GM12878 (cell line): ENCODE results near the gene FGFR2. TPM values are rescaled to one million over a fixed set of nuclear protein-coding genes. Genes with fewer than 3 reads are reported as not detected.

Experiments used
- ATAC-seq: fragments of 200-7000 bp; cut with Tn5 transposase; 3 replicates; pipeline ENCODE4 v1.9.1; 2020; ENCODE audit warnings: mild to moderate bottlenecking, moderate library complexity
- BruUV-seq: library from RNA; stranded (reverse); fragments of 400-500 nt; replicated peaks from 2 replicates; lab custom pipeline; 2021; lab: Mats Ljungman, UMichigan
- CTCF ChIA-PET: fragments of 300-600 bp; sonication (Branson Sonifier 250); formaldehyde crosslinking; extraction: SDS; loops from one replicate; lab custom pipeline; 2021; ENCODE audit warnings: inconsistent platforms; lab: Yijun Ruan, JAX
- POLR2A ChIA-PET: fragments of 350-600 bp; formaldehyde crosslinking; extraction: SDS; loops from one replicate; lab custom pipeline; 2021; ENCODE audit warnings: inconsistent platforms; lab: Charles Lee
- RAD21 ChIA-PET: fragments of 300-600 bp; sonication (Branson Sonifier 250); formaldehyde crosslinking; loops from one replicate; lab custom pipeline; 2023; ENCODE audit warnings: antibody characterized with exemption; ENCODE audit not compliant: unreplicated experiment; lab: Charles Lee
- SMC1A ChIA-PET: fragments of 300-600 bp; sonication (Branson Sonifier 250); formaldehyde crosslinking; loops from one replicate; lab custom pipeline; 2023; ENCODE audit not compliant: unreplicated experiment, uncharacterized antibody; lab: Charles Lee
- DNase-seq: peaks from one replicate; pipeline ENCODE4 v3.0.0-alpha.2; 2011; ENCODE audit warnings: low read depth, low spot score
- FAIRE-seq: peaks from 3 replicates; lab custom pipeline; 2011; peaks lifted over from hg19 to GRCh38; lab: Jason Lieb, UNC
- H2AFZ ChIP-seq: 2 replicates; pipeline ENCODE4 v1.6.0; 2011; ENCODE audit warnings: low read depth, low read length, control low read depth; ENCODE audit not compliant: control insufficient read depth
- H3K27ac ChIP-seq: 2 replicates; pipeline ENCODE4 v1.5.1; 2011; ENCODE audit warnings: control low read depth; ENCODE audit not compliant: control insufficient read depth, insufficient read depth
- H3K27me3 ChIP-seq, 2 experiments: replicated peaks in 1 of 2; 2 replicates each; pipeline versions ENCODE4 v1.6.0 to v1.6.1; 2011; ENCODE audit warnings: low read length in 1 of 2; ENCODE audit not compliant: control insufficient read depth in 2 of 2, insufficient read depth in 2 of 2
- H3K36me3 ChIP-seq, 2 experiments: 2 replicates each; pipeline ENCODE4 v1.5.1; 2011; ENCODE audit warnings: low read length in 1 of 2; ENCODE audit not compliant: control insufficient read depth in 2 of 2, insufficient read depth in 2 of 2
- H3K4me1 ChIP-seq: 2 replicates; pipeline ENCODE4 v1.6.1; 2011; ENCODE audit warnings: mild to moderate bottlenecking, low read length, moderate library complexity, mixed read lengths; ENCODE audit not compliant: control insufficient read depth, insufficient read depth
- H3K4me2 ChIP-seq: 2 replicates; pipeline ENCODE4 v1.6.0; 2011; ENCODE audit warnings: control low read depth; ENCODE audit not compliant: control insufficient read depth, insufficient read depth
- H3K4me3 ChIP-seq: fragments of 200-600 bp; sonication (generic); 2 replicates; pipeline ENCODE4 v1.5.1; 2016
- H3K79me2 ChIP-seq: 2 replicates; pipeline ENCODE4 v1.6.0; 2011; ENCODE audit warnings: low read length; ENCODE audit not compliant: control insufficient read depth, insufficient read depth
- H3K9ac ChIP-seq: 2 replicates; pipeline ENCODE4 v1.8.0; 2011; ENCODE audit warnings: low read length, control low read depth, mixed read lengths; ENCODE audit not compliant: control insufficient read depth, insufficient read depth
- H3K9me3 ChIP-seq: replicated peaks from 3 replicates; pipeline ENCODE4 v1.5.1; 2011; ENCODE audit warnings: mild to moderate bottlenecking, low read length; ENCODE audit not compliant: control insufficient read depth, insufficient read depth
- H4K20me1 ChIP-seq: 2 replicates; pipeline ENCODE4 v1.6.0; 2011; ENCODE audit not compliant: control insufficient read depth, insufficient read depth
- BCLAF1 ChIP-seq: fragments of 450-650 bp; IDR thresholded peaks from 2 replicates; pipeline ENCODE4 v1.6.1; 2017; ENCODE audit warnings: antibody characterized with exemption, mild to moderate bottlenecking, moderate library complexity
- CBFB ChIP-seq: IDR thresholded peaks from 2 replicates; pipeline ENCODE4 v1.6.1; 2016; ENCODE audit warnings: antibody characterized with exemption, low read depth
- CEBPZ ChIP-seq: fragments of 150-350 bp; IDR thresholded peaks from 2 replicates; pipeline ENCODE4 v1.6.1; 2016; ENCODE audit warnings: low read depth, low read length
- CHD1 ChIP-seq: IDR thresholded peaks from 2 replicates; pipeline ENCODE4 v1.6.1; 2012; ENCODE audit warnings: low read depth, low read length, improper control_type of control experiment
- E2F4 ChIP-seq: IDR thresholded peaks from 2 replicates; pipeline ENCODE4 v1.6.1; 2012; ENCODE audit warnings: low read depth, low read length, improper control_type of control experiment
- E2F8 ChIP-seq: fragments of 450-650 bp; IDR thresholded peaks from 2 replicates; pipeline ENCODE4 v1.6.1; 2018; ENCODE audit warnings: mild to moderate bottlenecking, low read depth, moderate library complexity; ENCODE audit not compliant: partially characterized antibody
- IKZF1 ChIP-seq: fragments of 450-650 bp; conservative IDR thresholded peaks from 2 replicates; pipeline ENCODE4 v1.6.1; 2017; ENCODE audit warnings: antibody characterized with exemption, mild to moderate bottlenecking
- MAX ChIP-seq: IDR thresholded peaks from 2 replicates; pipeline ENCODE4 v1.6.1; 2012; ENCODE audit warnings: low read depth, low read length, improper control_type of control experiment
- NBN ChIP-seq: fragments of 450-650 bp; IDR thresholded peaks from 2 replicates; pipeline ENCODE4 v1.6.1; 2016
- NR2C1 ChIP-seq: fragments of 450-650 bp; IDR thresholded peaks from 2 replicates; pipeline ENCODE4 v1.6.1; 2017; ENCODE audit warnings: antibody characterized with exemption, mild to moderate bottlenecking, moderate library complexity
- SMAD1 ChIP-seq: fragments of 450-650 bp; IDR thresholded peaks from 2 replicates; pipeline ENCODE4 v1.6.1; 2018; ENCODE audit warnings: mild to moderate bottlenecking, low read depth; ENCODE audit not compliant: partially characterized antibody
- SMC3 ChIP-seq: IDR thresholded peaks from 2 replicates; pipeline ENCODE4 v1.6.1; 2011; ENCODE audit warnings: low read length, improper control_type of control experiment, borderline replicate concordance
- SUPT20H ChIP-seq: IDR thresholded peaks from 2 replicates; pipeline ENCODE4 v1.6.1; 2011; ENCODE audit warnings: low read depth, mild to moderate bottlenecking, low read length, moderate library complexity, borderline replicate concordance; ENCODE audit not compliant: control insufficient read depth
- TBL1XR1 ChIP-seq: IDR thresholded peaks from 2 replicates; pipeline ENCODE4 v1.6.1; 2012; ENCODE audit warnings: low read depth, low read length, improper control_type of control experiment
- WGBS: methylation state at CpG from one replicate; pipeline ENCODE4 v1.1.6; 2016; ENCODE audit warnings: low lambda C conversion rate; ENCODE audit not compliant: insufficient replicate concordance, insufficient coverage; ENCODE audit errors: missing lambda C conversion rate; 5-methylcytosine and 5-hydroxymethylcytosine counted together
- in situ Hi-C: fragments of 300-500 bp; cut with MboI; formaldehyde crosslinking; loops from 9 replicates; pipeline ENCODE4 v1.14.3; 2018; ENCODE audit warnings: mixed read lengths
- intact Hi-C: fragments of 100-400 bp; cut with micrococcal nuclease; formaldehyde crosslinking; loops from one replicate; pipeline ENCODE4 v1.14.2; 2022; ENCODE audit not compliant: unreplicated experiment
- polyA plus RNA-seq, 11 experiments: library from polyadenylated mRNA; depleted of rRNA in 4 of 11; unstranded in 6 of 11; stranded (reverse) in 5 of 11; fragments of >200 nt; fragmentation: Nextera tagmentation in 4 of 11; fragmentation: Illumina TruSeq in 1 of 11; extraction: Ambion mirVana in 4 of 11; extraction: Trizol in 1 of 11; gene quantifications; 1 replicate in 1 of 11; 2 replicates in 10 of 11; pipeline versions ENCODE4 v1.2.1 to v1.2.3, GENCODE V29; 2011 to 2016; ENCODE audit warnings: inconsistent platforms in 2 of 11, missing spikeins in 2 of 11, low read depth in 1 of 11
- total RNA-seq, 4 experiments: library from RNA; depleted of rRNA in 3 of 4; stranded (reverse); fragments of >200 nt in 3 of 4; fragmentation: Illumina TruSeq in 1 of 4; extraction: Trizol in 1 of 4; gene quantifications; 2 replicates each; pipeline versions ENCODE4 v1.2.1 to v1.2.3, GENCODE V29; 2013 to 2021

Gene FGFR2
- total and polyA plus RNA-seq, 10 of the 15 experiments (the other 5 are each of a cell fraction or from before 2014, with no cell fraction given): 0.04 to 0.15 TPM; not detected in 8

GRCh38 chr10:121574519-121575166 lies 23.6 kb downstream of the FGFR2 start:
- BruUV-seq: no TSS peak
- Histone ChIP-seq H4K20me1 (no peaks in the 10 kb centered on the region), H3K9ac (no peak overlapping the region), H3K9me3 (no peaks in the 10 kb centered on the region), H3K27ac (no peak overlapping the region), H3K4me1 (no peaks in the 10 kb centered on the region), H3K36me3 (no peaks in the 10 kb centered on the region), H3K27me3 (no peaks in the 10 kb centered on the region), H3K4me2 (no peak overlapping the region), H3K4me3 (no peak overlapping the region), H3K79me2 (no peaks in the 10 kb centered on the region), H2AFZ (no peak overlapping the region)
- POLR2A ChIA-PET: no interaction called here
- in situ Hi-C loops (no loop called here), intact Hi-C loops (no loop called here)
- ATAC-seq (no peak), FAIRE-seq (no peak), DNase-seq (no peak)
- CTCF ChIA-PET: no interaction called here
- RAD21 ChIA-PET: no interaction called here
- SMC1A ChIA-PET: no interaction called here
- 48% methylated on average over 14 of the region's 14 CpGs for WGBS
- TF ChIP-seq BCLAF1: no peak
- no peak for TF ChIP-seq CEBPZ
- no peak for TF ChIP-seq NR2C1
- no peak for TF ChIP-seq IKZF1
- no peak for TF ChIP-seq CBFB
- TF ChIP-seq TBL1XR1: no peak
- no peak for TF ChIP-seq MAX
- no peak for TF ChIP-seq SMAD1
- TF ChIP-seq E2F4: no peak
- no peak for TF ChIP-seq SUPT20H
- TF ChIP-seq SMC3: no peak
- no peak for TF ChIP-seq E2F8
- TF ChIP-seq CHD1: no peak
- no peak for TF ChIP-seq NBN
